ENCODE measurements around the gene DCBLD2.

GRCh38 chr3:98746882-98747281 lies 154.6 kb downstream of the DCBLD2 start:
- TF ChIP-seq CTCF (conservative IDR thresholded peaks at IDR 0.05; ENCODE audit: low read depth, low read length) (no peak), MXI1 (IDR thresholded peaks at IDR 0.05; ENCODE audit: borderline replicate concordance, low read depth, low read length) (no peak), POLR2A (IDR thresholded peaks at IDR 0.05; ENCODE audit: low read depth, low read length) (no peak), SMC3 (IDR thresholded peaks at IDR 0.05; ENCODE audit: low read depth, low read length) (no peak), CEBPB (IDR thresholded peaks at IDR 0.05; ENCODE audit: low read depth, low read length) (no peak), FOS (IDR thresholded peaks at IDR 0.05; ENCODE audit: low read depth, low read length) (no peak), NFE2L2 (IDR thresholded peaks at IDR 0.05; ENCODE audit: low read depth, low read length) (no peak), USF2 (IDR thresholded peaks at IDR 0.05; ENCODE audit: low read depth, low read length) (no peak), RFX5 (IDR thresholded peaks at IDR 0.05; ENCODE audit: low read depth, low read length) (no peak), RCOR1 (IDR thresholded peaks at IDR 0.05; ENCODE audit: insufficient replicate concordance, low read length) (no peak), MAZ (IDR thresholded peaks at IDR 0.05; ENCODE audit: borderline replicate concordance, low read depth, low read length) (no peak), RAD21 (IDR thresholded peaks at IDR 0.05; ENCODE audit: low read length) (no peak)
